HG02852 (cell line): ENCODE data around the gene EMP1.
A peak's percentile ranks its signal among the peaks of the same experiment; 100 is the strongest.

Experiments
- ATAC-seq: cut with Tn5 transposase; IDR thresholded peaks from one replicate; pipeline ENCODE4 v1.9.1; 2021; ENCODE audit warnings: mild to moderate bottlenecking, moderate library complexity; ENCODE audit not compliant: unreplicated experiment

Gene EMP1

GRCh38 chr12:13171921-13172859 is 24.3 kb upstream of the EMP1 start:
- ATAC-seq = peak; percentile 37

- ATAC-seq = peak; percentile 94
Observed at GRCh38 chr12:13173012-13173932, 23.3 kb upstream of the EMP1 start.

- no peak for ATAC-seq
Observed at GRCh38 chr12:13175499-13175898, 21.0 kb upstream of the EMP1 start.

DNA sequence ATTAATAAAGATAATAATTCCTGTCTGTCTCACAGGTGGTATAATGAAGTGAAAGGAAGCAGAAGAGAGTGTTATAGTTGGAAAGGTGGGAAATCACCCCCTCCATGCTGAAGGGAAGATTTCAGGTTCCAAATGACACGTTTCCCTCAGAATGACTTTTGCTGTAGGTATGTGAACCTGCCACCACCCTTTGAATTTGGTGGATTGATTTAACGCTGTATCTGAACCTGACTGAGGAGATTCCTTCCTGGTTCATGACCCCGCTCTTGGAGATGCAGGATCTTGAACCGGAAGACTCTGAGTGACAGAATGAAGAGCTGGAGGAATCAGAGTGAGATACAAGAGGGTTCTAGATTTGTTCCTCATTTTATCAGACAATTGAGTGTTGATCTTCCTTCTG is 20.3 kb upstream of the EMP1 start:
- ATAC-seq = no peak

- no peak for ATAC-seq
Observed at GRCh38 chr12:13177373-13177772, 19.2 kb upstream of the EMP1 start.

DNA sequence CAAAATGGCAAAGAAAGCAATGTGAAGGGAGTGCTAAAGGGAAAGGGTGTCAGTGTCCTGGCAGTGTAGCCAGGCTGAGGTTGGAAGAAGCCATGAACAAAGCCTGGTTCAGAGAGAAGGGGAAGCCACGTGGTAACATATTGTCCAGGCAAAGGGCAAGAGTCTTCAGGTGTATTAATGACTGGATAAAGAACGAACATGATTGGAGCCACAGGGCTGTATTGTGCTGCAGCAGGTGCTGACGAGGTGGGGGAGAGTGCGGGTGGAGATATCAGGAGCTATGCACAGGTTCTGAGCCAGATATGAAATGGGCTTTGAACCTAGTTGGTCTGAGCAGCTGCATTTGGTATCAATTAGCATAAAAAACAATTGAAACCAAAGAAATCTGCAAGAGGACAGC is 18.6 kb upstream of the EMP1 start:
- ATAC-seq = no peak

- ATAC-seq = no peak
Observed at GRCh38 chr12:13178568-13179210, 17.8 kb upstream of the EMP1 start.

DNA sequence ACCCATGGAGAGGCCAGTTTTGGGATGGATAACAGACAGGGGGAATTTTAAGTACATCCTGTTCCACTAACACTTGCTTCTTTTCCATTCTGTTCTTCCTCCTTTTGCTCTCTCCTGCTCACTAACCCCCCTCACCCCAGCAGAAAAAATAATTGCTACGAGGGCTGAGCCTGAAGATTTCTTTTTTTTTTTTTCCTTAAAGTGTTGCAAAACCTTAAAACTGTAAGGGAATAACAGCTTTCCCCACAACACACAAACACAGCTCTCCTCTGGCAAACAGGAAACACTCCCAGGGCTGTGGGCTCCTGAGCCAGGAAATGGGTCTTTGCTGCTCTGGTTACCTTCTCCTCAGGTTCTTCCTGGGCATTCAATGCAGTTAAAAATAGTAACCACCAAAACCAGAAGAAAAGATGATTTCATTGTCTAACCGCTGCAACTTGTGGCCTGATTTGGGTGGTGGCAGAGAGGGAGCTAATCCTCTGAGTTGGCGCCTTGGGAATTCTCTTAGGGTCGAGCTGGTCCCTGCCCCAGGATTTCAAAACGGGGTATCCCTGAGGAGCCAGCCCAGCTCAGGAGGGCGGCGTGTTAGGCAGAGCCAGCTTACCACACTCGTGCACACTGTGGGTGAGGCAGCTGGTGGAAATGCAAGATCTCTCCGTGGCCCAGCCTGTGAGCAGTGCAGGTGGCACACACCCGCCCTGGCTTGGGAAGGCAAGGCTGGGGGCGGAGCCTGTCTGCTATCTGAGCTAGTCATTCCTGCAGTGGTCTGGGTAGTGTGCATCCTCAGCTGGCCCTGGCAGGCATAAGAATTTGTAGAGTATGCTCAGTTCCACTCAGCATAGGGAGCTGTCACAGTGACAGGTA is 17.1 kb upstream of the EMP1 start:
- ATAC-seq = no peak

- ATAC-seq = no peak
Observed at GRCh38 chr12:13181375-13182070, 15.0 kb upstream of the EMP1 start.

DNA sequence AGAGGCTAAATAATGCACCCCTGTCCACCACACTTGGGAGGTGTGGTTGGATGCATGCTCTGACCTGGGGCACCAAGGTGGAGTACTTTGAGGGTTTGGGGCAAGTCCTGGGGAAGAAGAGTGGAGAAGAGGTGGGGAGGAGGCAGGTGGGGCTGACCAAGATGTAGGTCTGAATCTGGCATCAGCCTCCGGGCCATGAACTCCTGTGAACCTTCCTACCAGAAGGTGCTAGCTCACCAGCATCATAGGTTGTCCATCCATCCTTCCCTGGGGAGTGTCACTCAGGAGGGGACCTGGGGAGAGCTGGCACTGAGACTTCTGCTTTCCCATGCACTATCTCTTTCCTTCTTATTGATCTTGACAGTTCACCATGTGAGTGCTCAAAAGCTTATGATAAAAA is 13.6 kb upstream of the EMP1 start:
- no peak for ATAC-seq

DNA sequence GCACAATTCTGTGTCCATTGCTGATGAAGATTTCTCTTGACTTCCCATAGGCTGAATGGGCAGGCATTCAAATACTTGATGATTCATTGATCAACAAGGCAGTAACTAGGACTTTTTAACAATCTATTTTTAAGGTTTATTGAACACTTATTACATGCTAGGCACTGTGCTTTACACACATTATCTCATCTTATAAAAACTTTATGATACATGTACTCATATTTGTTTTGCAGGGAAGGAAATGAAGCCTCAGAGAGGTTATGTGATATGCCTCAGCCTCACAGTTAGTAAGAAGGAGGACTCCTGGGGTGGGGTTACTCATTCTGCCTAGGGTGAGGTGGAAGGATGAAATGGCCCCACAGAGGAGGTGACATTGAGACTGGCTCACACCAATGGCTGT is 12.9 kb upstream of the EMP1 start:
- no peak for ATAC-seq

- ATAC-seq = no peak
Observed at GRCh38 chr12:13186302-13186701, 10.2 kb upstream of the EMP1 start.

DNA sequence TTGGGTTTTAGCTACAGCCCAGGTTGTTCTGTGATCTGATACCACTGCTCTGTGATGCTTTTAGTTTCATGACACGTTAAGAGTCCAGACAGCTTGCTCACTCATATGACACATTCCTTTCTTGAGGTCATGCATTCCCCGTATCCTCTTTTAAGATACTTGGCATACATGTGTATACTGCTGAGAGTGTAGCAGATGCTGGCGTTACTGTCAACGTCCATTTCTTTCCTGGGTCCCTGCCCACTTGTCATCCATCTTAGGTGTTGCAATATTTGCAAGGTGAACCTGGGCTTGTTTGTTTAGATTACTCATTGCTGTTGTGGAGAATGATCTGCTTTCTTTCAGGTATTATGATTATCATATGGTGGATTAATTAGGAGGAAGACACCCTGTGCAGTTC is 9.1 kb upstream of the EMP1 start:
- ATAC-seq = no peak

DNA sequence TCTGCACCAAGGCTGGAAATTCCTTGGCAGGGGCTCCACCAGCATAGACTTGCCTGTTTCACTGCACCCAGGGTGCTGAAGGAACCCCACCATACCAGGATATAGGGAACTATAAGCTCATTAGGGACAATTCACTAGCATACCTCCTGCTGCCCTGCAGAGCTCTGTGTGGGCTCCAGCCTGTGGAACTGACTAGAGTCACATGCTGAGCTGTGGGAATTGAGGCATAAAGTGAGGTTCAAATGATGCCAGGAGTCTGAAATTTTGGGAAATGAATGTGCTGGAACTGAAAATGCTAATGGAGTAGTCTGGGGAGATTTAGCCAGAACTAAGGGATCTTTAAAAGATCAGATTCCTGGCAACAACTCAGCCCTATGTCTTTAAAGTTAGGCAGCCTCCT is 7.3 kb upstream of the EMP1 start:
- ATAC-seq = no peak

GRCh38 chr12:13190275-13190674 is 6.3 kb upstream of the EMP1 start:
- no peak for ATAC-seq

- ATAC-seq = no peak
Observed at GRCh38 chr12:13192719-13193118, 3.8 kb upstream of the EMP1 start.

DNA sequence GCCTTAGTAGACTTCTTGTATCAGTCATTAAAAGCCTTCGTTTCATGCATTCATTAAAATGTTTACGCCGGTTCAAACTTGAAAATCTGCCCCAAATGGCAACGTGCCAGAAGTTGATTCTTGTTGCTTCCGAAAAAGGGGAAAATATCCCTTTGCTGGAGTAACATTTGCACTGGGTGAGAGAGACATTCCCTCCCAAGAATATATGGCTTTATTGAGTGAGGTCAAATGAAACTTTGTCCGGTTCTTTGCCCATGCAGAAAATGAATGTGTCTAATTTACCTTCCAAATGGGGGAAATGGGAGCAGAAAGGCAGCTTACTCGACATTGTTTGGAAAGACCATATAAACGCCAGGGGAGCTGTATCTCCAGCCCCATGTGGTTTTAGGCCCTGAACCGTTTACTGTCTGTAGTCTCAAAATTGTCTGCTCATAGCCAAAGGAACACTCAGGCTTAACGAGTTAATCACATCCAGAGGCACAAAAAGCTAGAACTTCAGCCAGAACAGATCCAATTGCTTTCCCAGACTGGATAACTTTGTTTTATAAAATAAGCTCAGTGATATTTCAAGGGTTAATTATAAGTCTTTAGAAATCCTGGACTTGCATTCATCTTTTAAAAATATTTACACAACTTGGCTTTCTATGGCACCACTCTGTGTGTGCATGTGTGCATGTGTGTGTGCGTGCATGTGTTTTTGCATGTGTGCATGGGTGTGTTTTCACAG is 2.9 kb upstream of the EMP1 start:
- no peak for ATAC-seq

- ATAC-seq = no peak
Observed at GRCh38 chr12:13194401-13195110, 2.0 kb upstream of the EMP1 start.
